Activated naive CD4-positive, alpha-beta T cell treated with Interleukin-2 at 50 U/mL for 16 hours (primary cell): ENCODE results near the gene COL4A2.

Experiments used
- DNase-seq: peaks from one replicate; pipeline ENCODE4 v3.0.0-alpha.2; 2020

Gene COL4A2

GRCh38 chr13:110272651-110273050 lies 34.4 kb upstream of the COL4A2 start:
- no peak for DNase-seq

- no peak for DNase-seq
These were observed 33.8 kb upstream of the COL4A2 start for GRCh38 chr13:110273254-110273653.

DNA sequence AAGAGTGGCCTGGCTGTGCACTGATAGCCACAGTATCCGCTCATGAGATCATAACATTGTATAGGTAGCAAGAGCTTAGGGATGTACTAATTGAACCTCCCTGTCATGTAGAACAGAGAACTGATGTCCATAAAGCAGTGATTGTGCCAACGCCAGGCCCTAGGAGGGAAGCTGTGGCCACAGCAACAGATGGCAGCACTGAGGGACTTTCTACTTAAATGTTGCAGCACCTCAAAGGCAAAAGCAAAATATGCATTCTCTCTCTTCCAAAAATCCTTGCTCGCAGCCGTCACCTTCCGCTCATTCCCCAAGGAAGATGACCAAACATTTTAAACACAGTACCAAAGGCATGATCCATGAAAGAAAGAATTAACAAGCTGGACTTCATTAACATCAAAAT lies 32.4 kb upstream of the COL4A2 start:
- DNase-seq, result no peak

DNA sequence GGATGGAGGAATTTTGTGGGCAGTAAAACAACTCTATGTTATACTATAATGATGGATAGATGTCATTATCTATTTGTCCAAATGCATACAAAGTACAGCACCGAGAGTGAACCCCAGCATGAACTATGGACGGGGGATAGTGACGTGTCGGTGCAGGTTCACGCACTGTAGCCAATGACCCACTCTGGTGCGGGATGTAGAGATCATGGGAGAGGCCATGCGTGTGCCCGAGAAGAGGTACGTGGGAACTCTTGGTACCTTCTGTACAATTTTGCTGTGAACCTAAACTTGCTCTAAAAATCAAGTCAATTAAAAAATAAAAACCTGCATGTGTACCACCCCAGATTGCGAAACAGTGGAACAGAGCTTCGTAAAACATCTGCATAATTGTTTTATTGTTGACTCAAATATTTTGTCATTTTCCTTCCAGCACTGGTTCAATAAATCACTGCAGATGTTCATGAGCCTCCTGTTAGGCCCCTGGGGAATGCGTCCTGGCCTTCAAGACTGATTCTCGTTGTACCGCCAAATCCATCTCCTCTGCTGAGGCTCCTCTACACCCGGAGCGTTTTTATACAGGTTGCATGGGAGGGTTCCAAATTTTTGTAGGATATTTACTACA lies 31.0 kb upstream of the COL4A2 start:
- no peak for DNase-seq

- DNase-seq, result no peak
These were observed 30.5 kb upstream of the COL4A2 start for GRCh38 chr13:110276553-110276950.

DNA sequence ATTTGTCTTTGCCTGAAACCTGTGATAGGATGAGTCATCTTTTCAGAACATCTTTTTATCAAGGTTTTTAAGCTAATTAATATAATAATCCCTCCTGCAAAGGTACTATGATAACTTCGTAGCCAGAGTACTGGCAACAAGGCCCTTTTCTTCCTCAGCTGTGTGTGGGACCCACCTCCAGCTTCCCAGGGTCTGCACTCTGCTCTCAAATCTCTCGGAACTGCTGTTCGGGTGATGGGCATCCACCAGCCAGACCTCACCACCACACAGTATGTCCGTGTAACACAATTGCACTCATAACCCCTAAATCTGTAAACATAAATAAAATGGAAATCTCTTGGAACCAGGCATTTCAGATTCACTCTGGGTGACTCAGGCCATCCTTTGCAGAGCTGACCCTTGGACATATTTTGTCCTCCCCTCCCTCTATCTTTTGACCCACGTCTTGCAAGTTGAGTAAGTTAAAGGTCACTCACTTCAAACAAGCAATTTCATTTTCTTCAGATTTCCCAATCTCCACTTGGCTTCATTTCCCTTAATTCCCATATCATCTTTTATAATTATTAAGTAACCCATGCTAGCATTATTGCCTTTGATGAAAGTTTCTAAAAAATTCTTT lies 29.6 kb upstream of the COL4A2 start:
- DNase-seq, result no peak

GRCh38 chr13:110278859-110279258 lies 28.2 kb upstream of the COL4A2 start:
- no peak for DNase-seq

- DNase-seq, result no peak
These were observed 27.4 kb upstream of the COL4A2 start for GRCh38 chr13:110279684-110280083.

DNA sequence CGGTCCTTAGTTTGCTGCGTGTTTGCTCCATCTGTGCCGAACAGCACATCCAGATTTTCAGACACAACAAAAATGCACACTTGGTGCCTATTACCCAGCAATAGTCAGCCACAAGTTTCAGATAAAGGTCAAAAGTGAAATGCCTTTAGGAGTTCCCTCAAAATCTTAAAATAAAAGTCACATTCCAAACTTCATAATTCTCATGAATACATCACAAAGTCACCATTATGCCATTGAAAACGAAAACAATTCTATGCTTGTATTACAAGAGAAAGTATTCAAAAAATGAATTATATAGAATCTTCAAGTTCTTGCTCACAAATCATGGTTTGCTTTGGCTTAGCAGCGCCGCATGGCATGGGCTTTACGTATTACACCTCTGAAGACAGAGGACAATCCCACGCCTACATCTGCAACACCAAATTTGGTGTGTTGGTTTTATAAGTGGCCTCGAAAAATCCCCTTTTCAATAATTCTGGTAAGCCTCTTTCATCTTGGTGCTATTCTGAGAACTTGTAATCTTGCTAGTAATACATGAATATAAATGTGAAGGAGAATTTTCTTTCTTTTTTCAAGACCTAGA lies 26.8 kb upstream of the COL4A2 start:
- no peak for DNase-seq

GRCh38 chr13:110280985-110281688 lies 25.9 kb upstream of the COL4A2 start:
- no peak for DNase-seq

- no peak for DNase-seq
These were observed 25.3 kb upstream of the COL4A2 start for GRCh38 chr13:110281736-110282135.

DNA sequence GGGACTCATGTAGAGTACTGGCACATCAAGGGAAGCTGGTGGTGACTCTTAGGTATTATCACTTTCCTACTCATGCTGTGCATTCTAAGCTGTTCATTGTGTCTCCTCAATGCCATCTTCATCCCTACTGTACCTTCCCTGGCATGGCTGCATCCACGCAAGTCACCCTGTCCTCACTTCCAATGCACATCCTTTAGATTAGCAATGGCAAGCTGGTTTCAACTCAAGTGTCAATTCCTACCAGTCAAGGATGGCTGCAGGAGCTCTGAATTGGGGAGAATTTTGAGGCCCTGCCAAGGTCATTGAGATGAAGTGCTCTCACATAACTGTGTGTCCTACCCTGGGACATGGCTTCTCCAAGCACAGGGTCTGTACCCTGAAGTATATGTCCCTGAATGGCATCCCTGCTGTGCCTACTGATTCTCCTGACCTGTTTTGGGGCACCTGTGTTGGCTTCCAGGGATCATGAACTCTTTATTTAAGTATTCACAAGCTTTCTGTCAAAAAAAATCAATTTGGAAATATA lies 24.7 kb upstream of the COL4A2 start:
- no peak for DNase-seq

- DNase-seq, result no peak
These were observed 23.2 kb upstream of the COL4A2 start for GRCh38 chr13:110283736-110284517.

DNA sequence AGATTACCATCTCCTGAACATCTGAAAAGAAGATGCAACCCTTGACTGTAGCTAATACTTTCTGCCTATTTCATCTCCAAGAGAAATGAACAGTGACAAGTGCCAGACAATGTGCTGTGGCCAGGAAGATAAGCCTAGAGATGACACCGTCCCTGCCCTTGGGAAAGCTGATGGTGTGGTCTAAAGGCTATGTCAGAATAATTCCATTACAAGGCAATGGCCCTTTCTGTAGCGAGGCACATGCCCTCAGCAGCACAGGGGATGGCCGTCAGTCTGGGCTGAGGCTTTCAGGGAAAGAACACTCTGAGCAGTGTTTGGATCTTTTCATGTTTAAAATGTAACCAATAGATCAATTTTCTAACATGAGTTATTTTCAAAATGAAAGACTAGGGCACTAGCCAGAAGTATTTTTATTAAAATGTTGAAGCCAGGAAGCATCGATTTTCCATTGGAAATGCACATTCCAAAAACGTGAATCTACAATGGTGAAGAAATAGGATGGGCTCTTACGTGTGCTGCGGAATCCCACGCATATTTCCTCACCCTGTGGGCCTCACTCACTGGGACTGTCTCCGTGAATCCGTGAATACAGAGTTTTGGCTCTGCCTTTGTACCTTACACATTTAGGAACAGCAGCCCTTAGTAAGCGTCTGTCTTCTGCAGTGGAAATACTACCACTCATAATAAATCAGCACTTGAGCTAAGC lies 22.2 kb upstream of the COL4A2 start:
- no peak for DNase-seq

DNA sequence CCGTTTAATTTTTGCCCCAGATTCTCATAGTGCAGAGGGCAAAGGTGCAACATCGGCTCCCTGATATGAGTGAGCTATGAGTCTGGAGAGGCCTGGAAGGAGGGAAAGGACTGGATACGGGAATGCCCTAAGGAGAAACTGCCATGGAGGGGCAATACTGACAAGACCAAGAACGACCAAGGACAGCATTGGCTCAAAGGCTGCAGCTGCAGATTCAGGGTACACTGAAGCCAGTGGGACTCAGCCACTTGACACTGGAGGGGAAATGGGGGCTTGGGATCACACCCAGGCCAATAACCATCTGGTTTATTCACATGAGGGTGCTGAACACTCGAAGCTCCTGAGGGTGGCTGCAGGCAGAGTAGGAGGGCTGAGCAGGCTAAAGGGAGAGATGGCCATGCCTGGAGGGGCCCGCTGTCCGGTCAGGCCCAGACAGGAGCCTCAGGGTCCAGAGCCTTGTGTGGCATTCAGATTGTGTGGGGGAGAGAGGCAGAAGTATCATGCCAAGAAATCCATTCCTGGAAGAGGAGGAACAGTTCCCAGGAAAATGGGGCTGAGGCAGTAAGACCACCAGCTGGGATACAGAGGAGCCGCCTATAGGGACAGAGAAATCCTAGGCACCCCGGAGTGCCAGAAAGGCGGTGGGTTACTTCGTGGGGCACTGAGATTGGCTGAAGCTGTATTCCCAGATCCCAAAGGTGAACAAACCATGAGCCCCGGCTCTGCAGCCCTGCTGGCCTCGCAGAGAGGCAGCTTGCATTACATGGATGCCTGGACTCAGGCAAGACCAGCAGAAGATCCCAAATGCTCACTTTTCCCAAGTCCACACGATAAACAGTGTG lies 20.9 kb upstream of the COL4A2 start:
- DNase-seq, result no peak

- DNase-seq, result no peak
These were observed 20.0 kb upstream of the COL4A2 start for GRCh38 chr13:110286833-110287819.

GRCh38 chr13:110289174-110289573 lies 17.9 kb upstream of the COL4A2 start:
- no peak for DNase-seq

- no peak for DNase-seq
These were observed 17.4 kb upstream of the COL4A2 start for GRCh38 chr13:110289661-110290060.

DNA sequence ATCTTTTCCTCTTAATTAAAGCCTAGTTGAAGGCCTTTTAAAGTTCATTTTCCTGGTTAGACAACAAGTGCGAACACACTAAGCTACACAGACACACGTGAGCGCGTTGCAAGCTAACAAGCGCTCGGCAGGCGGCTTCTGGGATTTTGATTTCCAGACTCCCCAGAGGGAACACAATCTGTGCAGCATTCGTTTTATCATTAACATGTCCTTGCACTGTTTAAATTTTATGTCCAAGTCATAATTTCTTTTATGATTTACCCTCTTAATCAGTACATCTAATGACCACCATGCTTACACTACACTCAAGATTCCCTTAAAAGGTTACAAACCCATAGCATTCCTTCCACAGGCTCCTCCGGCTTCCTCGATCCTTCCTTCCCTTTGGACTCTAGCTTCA lies 16.9 kb upstream of the COL4A2 start:
- DNase-seq, result no peak

- DNase-seq, result no peak
These were observed 16.3 kb upstream of the COL4A2 start for GRCh38 chr13:110290826-110291225.
